ENCODE measurements around the gene PPWD1.

The PPWD1 gene

DNA sequence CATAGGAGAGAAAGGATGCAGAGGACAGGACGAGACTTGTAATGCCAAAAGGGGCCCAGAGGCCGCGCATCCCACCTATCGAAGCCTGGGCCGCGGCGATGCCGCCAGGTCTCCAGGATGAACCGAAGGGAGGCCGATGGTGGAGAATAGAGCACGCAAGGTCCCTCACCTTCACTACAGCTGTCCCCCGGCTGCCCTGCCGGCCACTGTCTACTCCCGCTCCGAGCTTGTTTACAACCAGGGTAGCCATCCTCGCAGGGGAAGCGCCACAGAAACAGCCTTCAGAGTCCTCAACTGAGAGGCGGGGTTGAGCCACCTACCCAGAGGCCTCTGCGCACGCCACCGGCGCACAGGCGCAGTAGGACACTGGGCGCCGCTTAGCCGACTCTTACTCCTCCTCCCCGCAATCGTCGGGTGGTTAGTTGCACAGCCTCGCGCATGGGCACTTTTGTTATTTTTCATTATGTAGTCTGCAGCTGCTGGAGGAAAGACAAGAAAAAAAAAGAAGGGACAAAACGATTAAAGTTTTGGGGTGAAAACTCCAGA, 61.0 kb downstream of the PPWD1 start, which contains the start of gene TRIM23:
TSS of gene TRIM23 (minus strand) at position 309 of the 546 bp plus-strand sequence. CDS start at position 250, 59 bp downstream.
- DNase-seq = peak; percentile 88 to 91

DNA sequence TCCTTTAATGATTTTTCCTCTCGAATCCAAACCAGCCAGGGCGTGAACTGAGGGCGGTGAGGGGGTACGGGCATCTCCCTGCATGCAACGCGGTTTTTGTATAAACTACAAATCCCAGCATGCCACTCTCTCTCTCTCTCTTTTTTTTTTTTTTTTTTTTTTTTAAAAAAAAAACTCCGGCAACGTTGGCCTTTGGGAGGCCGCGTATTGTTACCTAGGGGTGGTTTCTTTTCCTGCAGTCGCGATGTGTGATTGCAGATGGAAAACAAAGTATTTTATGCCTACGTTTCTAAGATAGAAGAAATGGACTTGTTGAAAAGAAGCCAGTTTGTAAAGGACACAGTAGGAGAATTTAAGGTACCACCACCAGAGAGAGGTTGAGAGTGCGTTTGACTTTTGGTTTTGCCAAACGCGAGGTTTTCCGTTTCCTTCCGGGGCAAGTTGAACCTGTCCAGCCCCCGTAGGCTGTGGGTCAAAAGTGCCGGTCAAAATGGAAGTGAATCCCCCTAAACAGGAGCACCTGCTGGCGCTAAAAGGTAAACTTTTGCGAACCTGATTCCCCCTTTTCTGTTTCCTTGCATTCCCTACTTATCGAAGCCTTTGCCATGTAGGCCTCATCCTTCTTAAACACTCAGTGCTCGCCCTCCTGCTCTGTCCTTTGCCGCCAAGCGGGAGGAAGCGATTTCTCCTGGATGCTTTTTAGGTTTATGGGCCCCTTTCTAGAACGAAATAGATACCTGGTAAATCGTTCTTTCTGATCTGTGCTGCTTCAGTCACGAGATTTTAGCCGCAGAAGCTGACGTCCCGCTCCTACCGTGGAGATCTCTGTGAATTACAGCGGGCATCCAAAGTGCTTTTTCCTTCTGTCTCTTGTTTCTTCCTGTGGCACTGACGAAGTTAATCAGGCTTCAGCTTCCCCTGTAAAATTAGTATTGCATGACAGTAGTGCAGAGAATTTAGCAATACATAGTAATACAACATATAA, 61.8 kb downstream of the PPWD1 start, which contains the start of the genes SHLD3 and TRAPPC13:
TSS of gene SHLD3 (plus strand) at position 457 of the 985 bp plus-strand sequence. CDS start 4,561 bp downstream, outside the sequence.
TSS of gene TRAPPC13 (plus strand) at position 457 of the 985 bp plus-strand sequence. CDS start at position 491, 34 bp downstream.
- DNase-seq = peak; percentile 86 to 91

- DNase-seq = no peak
Observed at GRCh38 chr5:65625743-65626142, 62.6 kb downstream of the PPWD1 start.

DNA sequence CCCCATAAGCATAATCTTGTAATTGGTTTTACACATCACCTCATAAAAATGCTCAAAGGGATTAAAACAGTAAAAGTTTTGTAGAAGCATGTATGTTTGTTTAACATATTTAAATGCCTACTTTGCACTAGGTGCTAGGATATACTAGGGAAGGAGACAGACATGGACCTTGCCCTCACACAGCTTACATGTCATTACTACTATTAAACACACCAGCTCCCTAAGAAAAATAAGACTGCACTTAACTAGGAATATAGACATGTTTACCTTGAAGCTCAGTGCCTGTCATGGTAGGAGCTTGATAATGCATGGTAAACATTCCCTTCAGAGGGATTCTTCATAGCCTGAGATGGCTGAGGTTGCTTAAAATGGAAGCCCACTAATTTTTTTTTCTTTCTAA, 67.9 kb downstream of the PPWD1 start:
- no peak for DNase-seq
